Measurements from ENCODE around the gene CYTIP. TPM values are rescaled to one million over a fixed set of nuclear protein-coding genes. Genes with fewer than 3 reads are reported as not detected.

Gene CYTIP
- total and polyA plus RNA-seq, 4 donors = 7.4 to 45.9 (median 29.4) TPM

GRCh38 chr2:157441072-157441454 lies 2.8 kb downstream of the CYTIP start:
- peaks cover 0 to 29% (median 9%) of the 10 kb centered on the region in 5 donors for H3K4me1 ChIP-seq (ENCODE audit: control insufficient read depth in 5 of 5, insufficient read depth in 5 of 5, low read length in 5 of 5)
- no peaks in the 10 kb centered on the region for H3K9me3 ChIP-seq (ENCODE audit: control insufficient read depth in 4 of 4, insufficient read depth in 3 of 4, low read length in 3 of 4)
- H3K9ac ChIP-seq (ENCODE audit: insufficient read depth in 1 of 2, low read length in 2 of 2) = no peak overlapping the region
- ATAC-seq (ENCODE audit: insufficient read depth, low FRiP score) (no peak), DNase-seq (no peak)
- H3K27me3 ChIP-seq (ENCODE audit: control insufficient read depth in 3 of 3, insufficient read depth in 3 of 3, low read length in 2 of 3) = no peaks in the 10 kb centered on the region
- H3K36me3 ChIP-seq (ENCODE audit: control insufficient read depth in 4 of 4, insufficient read depth in 4 of 4, low read length in 4 of 4) = no peaks in the 10 kb centered on the region
- 31 to 45% methylated on average over 2 of the region's 2 CpGs for WGBS, 2 donors
- H3K4me3 ChIP-seq = no peak overlapping the region
- H3K27ac ChIP-seq (ENCODE audit: low read depth in 1 of 2, low read length in 1 of 2) = no peak overlapping the region
- TF ChIP-seq CTCF (IDR thresholded peaks at IDR 0.05; ENCODE audit: control extremely low read depth, extremely low read depth) = no peak

GRCh38 chr2:157440404-157441071 lies 3.4 kb downstream of the CYTIP start:
- 73 to 84% methylated on average over 5 of the region's 5 CpGs for WGBS, 2 donors
- H3K27me3 ChIP-seq (ENCODE audit: control insufficient read depth in 3 of 3, insufficient read depth in 3 of 3, low read length in 2 of 3) = no peaks in the 10 kb centered on the region
- H3K4me1 ChIP-seq (ENCODE audit: control insufficient read depth in 5 of 5, insufficient read depth in 5 of 5, low read length in 5 of 5) = peaks cover 0 to 33% (median 9%) of the 10 kb centered on the region in 5 donors
- DNase-seq (no peak), ATAC-seq (ENCODE audit: insufficient read depth, low FRiP score) (no peak)
- no peaks in the 10 kb centered on the region for H3K9me3 ChIP-seq (ENCODE audit: control insufficient read depth in 4 of 4, insufficient read depth in 3 of 4, low read length in 3 of 4)
- TF ChIP-seq CTCF (IDR thresholded peaks at IDR 0.05; ENCODE audit: control extremely low read depth, extremely low read depth) = no peak
- no peak overlapping the region for H3K27ac ChIP-seq (ENCODE audit: low read depth in 1 of 2, low read length in 1 of 2)
- H3K9ac ChIP-seq (ENCODE audit: insufficient read depth in 1 of 2, low read length in 2 of 2) = no peak overlapping the region
- no peak overlapping the region for H3K4me3 ChIP-seq
- no peaks in the 10 kb centered on the region for H3K36me3 ChIP-seq (ENCODE audit: control insufficient read depth in 4 of 4, insufficient read depth in 4 of 4, low read length in 4 of 4)

- WGBS, 2 donors = 40 to 62% methylated on average over 1 of the region's 1 CpG
- Histone ChIP-seq H3K27ac (ENCODE audit: low read depth in 1 of 2, low read length in 1 of 2) (no peak overlapping the region), H3K4me3 (no peak overlapping the region)
Observed at GRCh38 chr2:157439824-157440186, 4.1 kb downstream of the CYTIP start.

More at GRCh38 chr2:157439824-157440186, 4.1 kb downstream of the CYTIP start:
- TF ChIP-seq CTCF (IDR thresholded peaks at IDR 0.05; ENCODE audit: control extremely low read depth, extremely low read depth) = no peak
- no peaks in the 10 kb centered on the region for H3K36me3 ChIP-seq (ENCODE audit: control insufficient read depth in 4 of 4, insufficient read depth in 4 of 4, low read length in 4 of 4)
- peaks cover 0 to 40% (median 11%) of the 10 kb centered on the region in 5 donors for H3K4me1 ChIP-seq (ENCODE audit: control insufficient read depth in 5 of 5, insufficient read depth in 5 of 5, low read length in 5 of 5)
- no peaks in the 10 kb centered on the region for H3K9me3 ChIP-seq (ENCODE audit: control insufficient read depth in 4 of 4, insufficient read depth in 3 of 4, low read length in 3 of 4)
- DNase-seq (no peak), ATAC-seq (ENCODE audit: insufficient read depth, low FRiP score) (no peak)
- H3K27me3 ChIP-seq (ENCODE audit: control insufficient read depth in 3 of 3, insufficient read depth in 3 of 3, low read length in 2 of 3) = no peaks in the 10 kb centered on the region
- H3K9ac ChIP-seq (ENCODE audit: insufficient read depth in 1 of 2, low read length in 2 of 2) = no peak overlapping the region
